Stimulated activated CD8-positive, alpha-beta memory T cell treated with anti-CD3 and anti-CD28 coated beads, Interleukin-4, amount 100 ng/mL, for 48 hours (primary cell): Measurements from ENCODE around the gene ZMIZ1.
"Not testable (repeated sequence)": the region's sequence is repeated elsewhere in the genome, so short reads cannot be mapped to it uniquely, and the experiment has no call there.

Source experiments
- DNase-seq: peaks from one replicate; pipeline ENCODE4 v3.0.0-alpha.2; 2020

The ZMIZ1 gene

DNA sequence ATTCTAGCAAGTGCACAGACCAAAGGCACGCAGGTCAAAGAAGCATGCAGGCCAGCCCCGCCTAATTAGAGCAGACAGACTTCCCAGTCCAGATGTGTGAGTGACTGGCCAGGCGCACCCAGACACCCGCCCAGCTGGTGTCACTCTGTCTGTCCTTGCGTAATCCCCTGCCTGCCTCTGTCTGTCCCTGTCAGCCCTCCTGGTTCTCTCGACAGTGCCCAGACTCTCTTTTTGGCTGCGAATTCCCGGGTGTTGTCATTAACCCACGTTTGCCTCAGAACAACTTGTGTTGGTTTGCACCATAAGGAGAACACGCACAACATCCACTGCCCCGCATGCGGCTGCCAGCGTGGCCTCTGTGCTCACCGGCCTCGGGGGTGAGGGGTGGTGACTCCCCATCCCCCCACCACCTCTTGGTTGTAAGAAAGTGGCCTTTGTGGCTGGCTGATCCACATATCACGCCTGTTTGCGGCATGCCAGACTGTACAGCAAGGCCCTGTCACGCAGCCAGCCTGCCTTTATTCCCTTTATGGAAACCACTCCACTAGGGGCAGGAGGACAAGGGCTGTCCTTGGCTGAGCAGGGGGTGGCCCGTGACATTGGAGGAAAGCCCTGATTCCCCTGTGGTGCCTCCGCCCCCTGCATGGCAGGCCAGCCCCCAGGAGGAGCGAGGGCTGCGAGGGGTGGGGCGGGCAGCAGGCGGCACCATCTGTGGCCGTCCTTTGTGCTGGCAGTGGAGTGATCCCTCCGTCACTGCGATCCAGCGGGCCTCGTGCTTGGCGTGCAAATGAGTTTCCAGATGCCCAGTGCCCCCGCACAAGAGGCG lies 205.7 kb downstream of the ZMIZ1 start:
- DNase-seq, result no peak

DNA sequence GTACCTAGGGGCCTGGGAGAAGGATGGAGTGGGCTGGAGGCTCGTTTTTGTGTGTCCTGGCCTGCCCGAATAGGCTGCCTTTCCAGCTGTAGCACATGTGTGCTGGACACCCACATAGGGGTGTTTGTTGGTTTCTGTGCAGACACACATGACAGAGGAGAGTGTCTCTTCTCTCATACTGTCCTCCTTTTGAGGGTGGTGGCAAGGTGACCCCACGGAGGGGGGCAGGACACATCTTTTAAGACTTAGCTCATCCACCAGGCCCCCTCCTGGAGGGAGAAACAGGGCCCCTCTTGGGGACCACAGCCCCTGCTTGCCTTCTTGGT lies 206.3 kb downstream of the ZMIZ1 start:
- DNase-seq, result no peak

GRCh38 chr10:79275431-79275851 lies 206.7 kb downstream of the ZMIZ1 start:
- DNase-seq, result no peak

DNA sequence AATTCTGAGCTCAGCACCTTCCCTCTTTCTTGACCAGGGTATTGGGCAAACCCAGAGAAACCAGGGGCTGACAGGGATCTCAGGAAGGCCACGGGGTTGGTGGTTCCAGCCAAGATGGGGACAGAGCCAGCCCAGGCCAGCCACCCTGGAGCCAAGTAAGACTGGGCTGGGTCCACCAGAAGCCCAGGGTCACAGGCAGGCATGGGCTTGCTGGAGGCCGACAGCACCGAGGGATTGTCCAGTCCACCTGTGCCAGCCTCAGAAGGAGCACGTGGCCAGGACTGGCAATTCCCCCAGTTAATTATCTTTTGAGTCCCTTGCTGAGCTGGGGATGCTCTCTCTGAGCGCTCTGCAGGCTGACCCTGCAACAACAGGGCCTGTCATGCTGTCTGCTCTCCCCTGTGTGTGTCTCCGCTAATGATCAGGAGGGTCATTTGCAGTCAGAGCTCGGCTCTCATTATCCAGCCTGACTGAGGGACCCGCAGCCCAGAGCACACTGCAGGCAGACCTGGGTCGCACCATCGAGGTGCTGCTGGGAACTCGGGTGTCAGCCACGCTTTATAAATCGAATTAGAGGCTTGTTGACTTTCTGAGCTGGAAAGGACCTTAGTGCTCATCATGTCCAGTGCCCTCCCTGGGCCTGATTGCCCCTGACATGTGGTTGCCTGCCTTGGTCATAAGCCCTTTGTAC lies 209.0 kb downstream of the ZMIZ1 start:
- DNase-seq, result no peak

GRCh38 chr10:79279047-79279446 lies 210.3 kb downstream of the ZMIZ1 start:
- DNase-seq, result not testable (repeated sequence)

- DNase-seq, result no peak
These were observed 212.2 kb downstream of the ZMIZ1 start for GRCh38 chr10:79280956-79281355.

- no peak for DNase-seq
These were observed 213.6 kb downstream of the ZMIZ1 start for GRCh38 chr10:79282388-79282787.

- DNase-seq, result no peak
These were observed 214.8 kb downstream of the ZMIZ1 start for GRCh38 chr10:79283616-79284015.

DNA sequence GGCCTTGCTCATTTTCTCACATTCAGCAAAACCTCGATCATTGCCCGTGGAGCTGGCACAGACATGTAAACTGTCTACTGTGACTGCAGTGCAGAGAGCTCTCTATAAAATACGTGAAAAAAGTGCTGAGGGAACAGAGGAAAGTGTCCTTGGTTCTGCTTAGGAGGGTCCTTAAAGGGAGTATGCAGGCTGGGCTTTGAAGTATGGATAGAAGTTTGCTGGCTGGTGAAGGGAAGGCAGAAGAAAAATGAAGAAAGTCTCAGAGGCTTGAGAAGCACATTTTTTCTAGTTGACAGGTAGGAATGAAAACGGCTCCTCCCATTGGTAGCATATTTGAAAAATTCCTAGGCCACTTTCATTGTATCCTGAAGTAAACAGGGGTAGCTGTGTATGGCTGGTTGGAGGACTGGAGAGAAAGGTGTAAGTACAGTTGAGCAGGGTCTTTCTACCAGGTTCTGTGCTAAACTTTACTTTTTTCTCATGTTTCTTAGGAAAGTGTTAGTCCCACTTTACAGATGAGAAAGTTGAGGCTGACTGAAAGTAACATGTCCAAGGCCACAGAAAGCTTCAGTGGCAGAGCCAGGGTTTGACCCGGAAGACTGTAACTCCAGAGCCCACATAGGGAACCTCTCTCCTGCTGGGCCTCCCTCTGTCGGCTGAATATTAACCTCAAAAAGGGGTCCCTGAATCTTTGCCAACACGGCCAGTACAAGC lies 215.5 kb downstream of the ZMIZ1 start:
- no peak for DNase-seq

DNA sequence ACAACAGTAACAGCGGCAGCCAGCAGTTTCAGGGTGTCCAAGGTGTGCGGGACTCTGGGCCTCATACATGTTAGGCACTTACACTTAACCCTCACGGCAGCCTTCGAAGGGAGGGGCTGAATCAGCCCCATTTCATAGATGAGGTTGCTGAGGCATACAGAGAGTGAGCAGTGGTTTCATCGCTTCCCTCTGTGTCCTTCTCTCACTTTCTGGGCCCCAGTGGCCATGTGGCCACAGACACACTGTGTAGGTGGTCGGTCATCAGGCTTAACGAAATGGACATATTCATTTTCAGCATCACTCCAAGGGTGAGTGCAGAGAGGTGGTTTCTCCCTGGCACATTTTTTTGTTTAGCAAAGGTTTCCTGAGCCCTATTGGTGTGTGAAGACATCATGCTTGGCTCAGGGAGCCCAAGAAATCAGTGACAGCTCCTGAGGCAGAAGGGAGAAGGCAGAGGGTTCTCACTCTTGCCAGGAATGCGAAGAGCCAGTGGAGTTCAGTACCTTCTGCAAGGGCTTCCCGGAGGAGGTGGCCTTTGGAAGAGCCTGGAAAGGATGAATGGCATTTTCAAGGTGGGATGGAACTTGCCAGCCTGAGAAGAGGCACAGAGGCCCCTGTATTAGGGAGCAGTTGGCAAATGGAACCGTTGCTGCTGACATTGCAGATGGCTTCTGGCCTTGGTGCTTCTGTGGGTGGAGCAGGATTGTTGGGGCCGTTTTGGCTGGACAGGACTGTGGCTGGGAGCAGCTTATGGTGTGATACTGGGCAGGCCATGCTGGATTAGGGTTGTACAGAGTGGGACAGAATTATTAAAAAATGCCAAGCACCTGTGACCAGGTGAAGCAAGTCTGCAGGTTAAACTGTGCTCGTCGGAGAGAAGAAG lies 216.8 kb downstream of the ZMIZ1 start:
- DNase-seq, result peak; percentile 71

DNA sequence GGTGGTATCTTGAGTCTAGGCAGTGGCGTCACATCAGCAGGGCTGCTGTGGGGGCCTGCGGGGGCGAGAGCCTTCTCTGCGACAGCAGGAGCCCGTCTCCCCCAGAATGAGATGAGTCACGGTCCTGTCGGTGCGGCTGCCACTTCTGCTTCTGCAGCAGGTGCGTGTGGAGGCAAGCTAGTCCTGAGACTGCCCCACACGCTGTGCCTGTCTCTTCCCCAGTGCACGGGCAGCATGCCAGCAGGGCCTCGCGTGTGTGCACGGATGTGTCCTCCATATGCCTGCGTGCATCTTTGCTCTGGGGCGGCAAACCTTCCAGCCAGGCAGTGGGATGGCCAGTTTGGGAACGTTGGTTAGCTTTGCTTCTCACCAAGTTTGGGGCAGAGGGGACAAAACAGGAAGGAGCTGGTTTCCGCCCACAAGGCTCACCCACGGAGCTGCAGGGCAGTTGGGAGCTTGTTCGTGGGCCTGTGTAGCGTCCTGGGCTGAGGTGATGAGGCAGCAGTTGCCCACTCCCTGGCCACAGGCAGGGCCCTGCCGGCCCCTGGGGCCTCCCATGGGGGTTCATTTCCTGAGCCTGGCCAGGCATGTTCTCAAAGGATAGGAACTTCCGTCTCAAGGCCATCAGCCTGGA lies 217.7 kb downstream of the ZMIZ1 start:
- peak; percentile 87 for DNase-seq

DNA sequence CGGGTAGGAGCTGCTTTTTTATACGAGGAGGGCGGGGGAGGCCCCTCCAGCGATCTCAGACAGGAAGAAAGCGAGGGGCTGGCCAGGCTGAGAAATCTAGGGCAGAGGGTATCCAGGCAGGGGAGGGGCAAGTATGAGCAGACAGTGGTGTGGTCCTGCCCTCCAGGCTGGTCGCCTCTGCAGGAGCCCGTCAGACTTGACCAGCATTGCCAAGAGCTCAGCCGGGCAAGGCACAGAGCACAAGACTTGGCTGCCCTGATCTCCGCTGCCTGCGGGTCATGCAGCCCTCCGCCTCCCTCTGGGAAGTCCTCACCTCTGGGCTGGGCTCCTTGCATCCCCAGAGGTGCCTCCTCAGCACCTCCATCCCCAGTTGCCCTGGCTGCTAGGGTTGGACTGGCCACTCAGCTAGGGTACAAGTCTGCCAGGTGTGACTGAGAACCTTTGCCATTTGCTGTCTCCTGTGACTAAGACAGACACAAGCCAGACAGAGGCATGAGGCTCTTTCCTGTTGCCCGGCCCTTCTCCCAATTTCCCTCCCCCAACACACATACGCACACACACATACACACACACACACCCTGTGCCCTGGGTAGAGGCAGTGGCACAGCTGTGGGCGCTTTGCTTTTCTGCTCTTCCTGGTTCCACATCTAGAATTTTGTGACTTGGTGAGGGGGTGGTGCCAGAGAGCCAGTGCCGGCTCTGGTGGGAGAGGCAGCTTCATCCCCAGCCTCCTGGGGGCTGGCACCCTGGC lies 219.4 kb downstream of the ZMIZ1 start:
- no peak for DNase-seq

GRCh38 chr10:79289801-79290200 lies 221.0 kb downstream of the ZMIZ1 start:
- DNase-seq, result no peak

DNA sequence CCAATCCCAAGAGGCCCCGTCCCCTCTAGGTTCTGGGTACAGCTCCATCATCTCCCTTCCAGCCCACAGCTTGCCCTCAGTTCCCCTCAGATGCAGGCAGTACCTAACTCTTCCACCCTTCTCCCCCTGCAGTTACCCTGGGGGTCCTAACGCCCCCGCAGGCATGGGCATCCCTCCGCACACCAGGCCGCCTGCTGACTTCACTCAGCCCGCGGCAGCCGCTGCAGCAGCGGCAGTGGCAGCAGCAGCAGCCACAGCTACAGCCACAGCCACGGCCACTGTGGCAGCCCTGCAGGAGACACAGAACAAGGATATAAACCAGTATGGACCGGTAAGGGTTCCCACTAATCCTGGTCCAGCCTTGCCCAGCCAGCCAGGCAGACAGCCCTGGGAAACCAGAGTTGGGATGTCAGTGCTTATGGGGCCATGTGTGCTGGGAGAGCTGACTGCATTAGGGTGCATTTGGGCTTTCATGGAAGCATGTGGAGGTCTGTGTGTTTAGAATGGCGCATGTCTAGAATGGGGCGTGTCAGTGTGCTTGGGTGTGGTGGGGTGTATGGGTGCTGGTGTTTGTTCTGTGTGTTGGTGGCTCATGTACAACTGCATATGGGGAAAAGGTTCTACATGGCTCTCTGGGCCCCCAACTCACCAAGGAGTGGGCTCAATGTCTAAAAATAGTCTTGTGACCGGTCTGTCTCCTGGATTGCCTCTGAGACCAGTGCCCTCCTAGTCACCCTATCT lies 223.4 kb downstream of the ZMIZ1 start:
- DNase-seq, result no peak

DNA sequence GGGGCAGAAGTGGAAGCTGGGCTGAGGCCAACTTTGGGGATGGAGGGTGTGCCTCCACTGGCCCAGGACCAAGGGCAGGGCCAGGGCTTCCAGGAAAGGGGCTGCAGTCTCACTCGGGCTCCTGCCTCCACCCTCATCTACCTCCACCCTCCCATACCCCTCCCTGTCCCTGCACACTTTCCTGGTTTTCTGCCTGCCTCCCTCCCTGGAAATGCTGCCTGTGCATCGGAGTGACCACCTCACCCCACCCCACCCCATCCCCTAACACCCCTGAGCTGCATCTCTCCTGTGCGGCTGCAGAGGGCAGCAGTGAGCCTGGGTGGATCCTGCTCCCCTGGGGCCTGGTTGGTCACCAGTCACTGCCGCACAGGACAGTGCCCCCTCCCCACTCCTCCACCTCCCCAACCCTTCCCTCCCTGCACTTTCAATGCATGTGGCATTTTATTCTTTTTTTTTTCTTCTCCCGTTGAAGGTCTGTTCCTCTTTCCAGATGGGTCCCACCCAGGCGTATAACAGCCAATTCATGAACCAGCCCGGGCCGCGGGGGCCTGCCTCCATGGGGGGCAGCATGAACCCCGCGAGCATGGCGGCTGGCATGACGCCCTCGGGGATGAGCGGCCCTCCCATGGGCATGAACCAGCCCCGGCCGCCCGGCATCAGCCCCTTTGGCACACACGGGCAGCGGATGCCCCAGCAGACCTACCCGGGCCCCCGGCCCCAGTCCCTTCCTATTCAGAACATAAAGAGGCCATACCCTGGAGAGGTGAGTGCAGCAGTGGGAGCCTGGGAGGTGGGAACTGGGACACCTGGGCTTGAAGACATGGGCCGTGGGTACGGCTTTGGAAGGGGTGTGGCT lies 224.4 kb downstream of the ZMIZ1 start:
- DNase-seq, result peak; percentile 60

GRCh38 chr10:79293841-79294581 lies 225.2 kb downstream of the ZMIZ1 start:
- DNase-seq, result no peak

DNA sequence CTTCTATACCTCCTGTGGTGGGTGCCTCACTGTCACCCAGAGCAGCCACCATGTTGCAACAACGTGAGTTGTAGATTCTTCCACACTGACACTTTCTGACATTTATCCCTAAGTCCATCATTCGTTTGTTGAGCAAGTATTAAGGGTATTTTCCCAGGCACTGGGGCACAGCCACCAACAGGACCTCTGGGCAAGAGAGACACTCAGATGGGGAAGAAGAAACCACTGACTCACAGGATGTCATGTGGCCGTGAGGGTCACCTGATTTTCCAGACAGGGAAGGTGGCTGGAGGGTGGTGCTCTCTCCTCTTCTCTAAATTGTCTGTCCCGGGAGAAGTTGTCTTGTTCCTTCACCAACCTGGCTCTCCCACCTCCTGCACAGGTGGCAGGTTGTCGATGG lies 226.8 kb downstream of the ZMIZ1 start:
- DNase-seq, result no peak

- DNase-seq, result no peak
These were observed 227.7 kb downstream of the ZMIZ1 start for GRCh38 chr10:79296431-79296830.
